Activated naive CD4-positive, alpha-beta T cell treated with Interleukin-2 at 50 U/mL for 16 hours (primary cell): ENCODE results near the gene DOCK8.
A peak's percentile ranks its signal among the peaks of the same experiment; 100 is the strongest.
"Not testable (repeated sequence)": the region's sequence is repeated elsewhere in the genome, so short reads cannot be mapped to it uniquely, and the experiment has no call there.

Source experiments
- DNase-seq: peaks from one replicate; pipeline ENCODE4 v3.0.0-alpha.2; 2020

Gene DOCK8

DNA sequence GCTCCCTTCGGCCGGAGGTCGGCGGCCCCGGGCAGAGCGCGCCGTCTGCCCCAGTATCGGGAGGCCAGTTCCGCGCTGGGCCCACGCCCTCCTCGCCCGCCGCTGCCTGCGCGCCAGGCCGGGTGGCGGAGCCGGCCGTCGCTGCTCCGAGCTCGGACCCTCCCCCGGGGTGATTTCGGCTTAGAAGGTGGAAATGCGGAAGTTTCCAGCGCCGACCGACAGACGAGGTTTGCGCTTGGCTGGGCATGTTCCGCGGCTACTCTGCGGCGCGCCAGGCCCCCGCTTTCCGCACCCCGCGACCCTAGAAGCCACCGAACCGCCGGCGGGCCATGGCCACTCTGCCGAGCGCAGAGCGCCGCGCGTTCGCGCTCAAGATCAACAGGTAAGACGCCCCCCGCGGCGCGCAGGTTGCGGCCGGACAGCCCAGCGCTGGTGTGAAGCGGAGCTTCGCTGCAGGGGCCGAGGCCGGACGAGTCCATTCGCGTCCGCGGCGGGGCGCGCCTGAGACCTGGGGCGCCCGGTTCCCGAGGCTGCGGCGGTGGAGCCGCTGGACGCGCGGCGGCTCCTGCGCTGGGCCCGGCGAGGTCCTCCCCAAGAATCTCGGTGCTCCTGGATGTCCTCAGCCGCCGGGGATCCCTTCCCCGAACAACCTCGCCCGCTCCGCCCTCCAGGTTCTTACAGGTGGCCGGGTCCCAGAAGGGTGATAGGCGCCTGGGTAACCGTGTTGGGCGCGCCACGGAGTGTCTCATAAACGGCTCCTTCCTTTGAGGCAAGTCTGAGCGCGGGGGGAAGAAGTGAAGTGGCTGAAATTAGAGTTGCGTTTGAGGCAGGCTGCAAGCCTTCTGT lies at the start of gene DOCK8:
Gene DOCK8, plus strand, starts transcription at position 218 of the 846 bp plus-strand sequence. Its CDS starts 112 bp downstream, at position 330.
- DNase-seq: peak; percentile 67

GRCh38 chr9:169757-170156 lies 44.9 kb upstream of the DOCK8 start:
- not testable (repeated sequence) for DNase-seq

DNA sequence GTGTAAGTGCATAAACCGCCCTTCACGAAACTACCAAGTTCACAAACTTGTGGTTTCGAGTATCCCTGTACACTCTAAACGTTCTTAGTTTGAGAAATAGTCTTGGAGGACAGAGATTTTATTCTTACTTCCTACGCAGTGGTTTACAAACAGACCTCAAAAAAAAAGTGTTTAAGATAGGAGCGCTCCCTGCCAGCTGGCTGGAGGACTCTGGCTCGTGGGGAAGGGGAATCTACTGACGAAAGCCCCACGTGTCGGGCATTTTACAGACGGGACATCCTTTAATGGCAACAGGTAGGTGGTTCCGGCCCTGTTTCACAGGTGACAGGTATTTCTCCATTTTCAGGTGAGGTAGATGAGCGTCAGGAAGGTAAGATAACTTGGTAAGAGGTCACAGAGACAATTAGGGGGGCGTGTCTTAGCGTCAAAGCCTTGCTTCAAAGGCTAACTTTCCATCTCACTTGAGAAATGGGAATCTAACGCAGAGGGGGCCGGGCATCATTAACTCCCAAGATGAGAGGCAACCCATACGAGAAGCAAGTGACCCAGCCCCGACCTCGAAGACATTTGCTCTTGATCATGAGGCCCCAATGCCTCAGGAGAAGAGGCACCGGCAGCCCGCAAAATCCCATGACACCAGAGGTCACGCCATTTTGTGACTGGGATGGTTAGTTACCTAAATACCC lies 36.4 kb upstream of the DOCK8 start:
- DNase-seq: peak; percentile 2

DNA sequence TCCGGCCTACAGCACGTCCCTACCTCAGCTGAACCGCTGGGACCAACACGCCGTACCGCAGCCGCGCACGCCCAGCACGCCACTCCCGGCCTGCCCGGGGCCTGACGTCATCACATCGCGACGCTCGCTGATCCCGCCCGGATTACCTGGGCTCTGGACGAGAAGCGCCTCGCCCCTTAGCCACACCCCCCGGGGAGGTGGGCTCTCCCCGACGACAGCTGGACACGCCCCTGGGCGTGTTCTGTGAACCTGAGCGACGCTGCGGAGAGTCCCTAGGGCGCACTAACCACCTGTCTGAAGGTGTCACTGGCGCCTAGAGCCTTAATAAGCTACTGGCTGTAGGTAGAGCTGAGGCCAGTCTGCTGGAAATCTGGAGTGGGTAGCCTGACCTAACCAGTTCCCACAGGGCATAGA lies 35.7 kb upstream of the DOCK8 start, which contains the start of gene ZNG1A:
Gene ZNG1A, minus strand, starts transcription at position 87 of the 414 bp plus-strand sequence. CDS start 87 bp downstream, outside the sequence.
- peak; percentile 78 for DNase-seq

DNA sequence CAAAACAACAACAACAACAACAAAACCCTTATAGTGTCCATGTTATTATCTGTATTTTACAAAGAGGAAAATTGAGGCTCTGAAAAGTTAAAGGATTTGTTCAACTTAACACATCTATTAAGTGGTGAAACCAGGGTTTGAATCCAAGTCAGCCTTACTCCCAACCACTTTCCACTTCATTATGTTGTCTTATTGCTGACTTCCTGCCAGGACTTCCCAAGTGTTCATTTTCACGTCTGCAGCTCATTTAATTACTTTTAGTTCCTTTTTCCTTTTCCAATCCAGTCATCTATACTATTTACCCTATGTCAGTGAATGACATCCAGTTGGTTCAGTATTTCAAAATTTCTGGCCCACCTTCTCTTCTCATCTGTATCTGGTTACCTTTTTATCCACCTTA lies 15.1 kb upstream of the DOCK8 start:
- not testable (repeated sequence) for DNase-seq

GRCh38 chr9:206481-206880 lies 8.2 kb upstream of the DOCK8 start:
- no peak for DNase-seq

DNA sequence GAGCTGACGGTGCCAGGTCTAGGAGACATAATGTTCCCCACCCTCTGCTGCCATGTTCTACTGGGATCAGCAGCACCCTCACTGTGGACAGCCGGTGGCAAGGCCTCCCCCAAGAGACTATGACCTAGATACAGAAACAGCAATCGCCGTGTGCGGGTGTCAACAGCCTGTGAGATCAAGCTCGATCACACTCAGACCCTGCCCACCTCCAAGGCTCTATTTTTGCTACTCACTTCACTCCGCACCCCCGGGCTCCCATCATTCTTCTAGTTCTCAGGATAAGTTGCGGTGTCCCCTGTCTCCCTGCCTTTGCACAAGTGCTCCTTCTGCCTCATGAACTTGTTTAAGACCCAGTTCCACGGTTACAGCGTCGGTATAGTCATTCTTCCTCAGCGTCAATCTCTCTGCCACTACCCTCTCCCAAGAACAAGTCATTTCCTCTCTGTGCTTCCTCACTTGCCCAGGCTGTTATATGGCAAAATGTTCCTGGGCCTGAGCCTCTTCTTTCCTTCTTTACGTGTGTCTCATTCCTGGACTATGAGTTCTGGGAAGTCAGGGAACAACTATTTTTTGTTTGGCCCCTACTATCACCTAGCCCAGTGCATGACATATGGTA lies 5.4 kb upstream of the DOCK8 start:
- DNase-seq: no peak

DNA sequence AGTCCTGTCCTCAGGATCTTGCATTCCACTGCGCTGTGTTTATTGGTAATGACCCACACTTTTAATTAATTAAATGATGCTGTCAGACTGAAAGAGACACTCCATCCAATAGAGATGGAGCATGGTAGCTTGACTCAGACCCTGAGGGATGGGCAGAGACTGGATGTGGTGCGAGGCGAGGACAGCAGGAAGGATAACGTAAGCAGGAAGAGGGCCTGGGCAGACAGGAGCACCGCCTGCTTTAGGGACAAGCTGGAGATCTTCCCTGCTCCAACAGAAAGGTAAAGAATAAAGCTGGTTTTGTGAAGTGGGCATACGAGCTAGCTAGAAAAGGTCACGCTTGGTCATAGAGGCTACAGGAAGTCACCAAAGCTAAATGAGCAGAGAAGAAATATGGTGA lies 3.6 kb upstream of the DOCK8 start:
- DNase-seq: no peak

DNA sequence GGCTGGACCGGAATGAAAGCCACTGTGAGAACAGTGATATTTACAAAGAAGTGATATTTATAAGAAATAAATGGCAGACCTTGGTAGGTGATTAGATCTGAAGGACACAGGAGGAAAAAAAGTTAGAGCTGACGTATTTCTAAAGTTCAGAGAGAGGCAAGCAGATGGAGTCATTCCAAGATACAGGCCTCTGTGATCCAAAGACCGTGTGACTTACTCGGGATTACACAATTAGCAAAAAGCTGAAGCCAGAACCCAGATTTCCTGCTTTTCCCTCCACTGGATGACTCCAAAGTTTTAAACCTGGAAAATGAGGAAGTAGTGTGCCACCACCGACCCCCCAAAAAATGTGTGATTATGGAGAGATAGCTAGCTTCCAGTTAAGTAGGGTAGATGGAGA lies 3.1 kb upstream of the DOCK8 start:
- DNase-seq: no peak

- DNase-seq: no peak
Observed at GRCh38 chr9:212297-212696, 2.4 kb upstream of the DOCK8 start.

DNA sequence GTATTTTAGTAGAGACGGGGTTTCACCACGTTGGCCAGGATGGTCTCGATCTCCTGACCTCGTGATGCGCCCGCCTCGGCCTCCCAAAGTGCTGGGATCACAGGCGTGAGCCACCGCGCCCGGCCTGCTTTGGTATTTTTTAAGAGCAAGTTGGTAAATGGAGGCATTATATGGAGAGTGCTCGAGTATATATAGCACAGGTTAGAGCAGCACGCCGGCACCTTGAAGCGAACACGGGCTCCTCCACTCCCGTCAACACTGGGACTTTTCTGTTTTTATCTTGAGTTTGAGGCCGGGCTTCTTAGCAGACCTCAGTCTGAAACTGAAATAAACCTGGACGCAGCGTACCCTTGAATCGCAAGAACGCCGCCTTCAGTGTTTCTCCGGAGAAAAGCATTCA lies 764 bp upstream of the DOCK8 start:
- DNase-seq: not testable (repeated sequence)

GRCh38 chr9:214351-214647 lies 366 bp upstream of the DOCK8 start:
- DNase-seq: no peak

DNA sequence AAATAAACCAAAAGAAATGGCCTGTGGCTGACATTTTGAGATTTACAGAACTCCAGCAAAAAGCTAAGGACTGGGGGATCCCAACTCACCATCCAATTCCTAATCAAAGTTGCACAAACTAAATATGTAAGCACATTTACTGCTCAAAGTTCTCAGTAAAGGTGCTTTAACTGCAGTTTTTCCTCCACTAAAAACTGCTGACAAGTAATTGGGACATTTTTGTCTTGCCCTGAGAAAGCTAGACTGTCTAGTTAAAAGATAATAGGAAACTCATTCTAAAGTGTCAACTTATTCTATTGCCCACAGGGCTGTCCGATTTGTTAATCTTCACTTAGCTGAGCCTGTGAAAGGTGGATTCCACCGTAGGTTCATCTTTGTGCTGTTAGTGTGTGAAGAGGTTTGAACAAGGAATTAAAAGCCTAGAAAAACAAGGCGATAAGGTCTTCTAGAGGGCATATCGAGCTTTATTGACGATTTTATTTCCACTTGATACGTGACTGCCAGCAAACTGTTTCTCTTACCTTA lies 1.0 kb downstream of the DOCK8 start:
- no peak for DNase-seq

GRCh38 chr9:216866-217265 lies 2.2 kb downstream of the DOCK8 start:
- no peak for DNase-seq

DNA sequence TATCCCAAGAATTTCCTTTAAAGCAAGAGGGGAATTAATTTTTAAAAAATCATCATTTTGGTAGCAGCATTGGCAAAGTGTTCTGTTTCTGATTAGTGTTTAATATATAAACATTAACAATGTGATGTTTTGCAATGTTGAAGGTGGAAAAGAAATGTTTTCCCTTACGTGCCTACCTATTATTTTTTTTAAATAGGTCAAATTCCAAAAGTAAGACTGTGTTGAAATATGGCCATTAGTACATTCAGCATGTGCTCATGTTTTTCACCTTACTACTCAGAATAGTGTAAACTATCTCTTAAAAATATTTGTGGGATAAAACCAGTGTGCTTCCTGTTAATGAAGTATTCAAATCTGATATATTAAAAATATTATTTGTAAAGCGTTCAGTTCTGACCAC lies 3.3 kb downstream of the DOCK8 start:
- DNase-seq: no peak

GRCh38 chr9:219036-219435 lies 4.4 kb downstream of the DOCK8 start:
- DNase-seq: not testable (repeated sequence)

- no peak for DNase-seq
Observed at GRCh38 chr9:219670-220365, 5.2 kb downstream of the DOCK8 start.

- no peak for DNase-seq
Observed at GRCh38 chr9:221989-222776, 7.5 kb downstream of the DOCK8 start.

DNA sequence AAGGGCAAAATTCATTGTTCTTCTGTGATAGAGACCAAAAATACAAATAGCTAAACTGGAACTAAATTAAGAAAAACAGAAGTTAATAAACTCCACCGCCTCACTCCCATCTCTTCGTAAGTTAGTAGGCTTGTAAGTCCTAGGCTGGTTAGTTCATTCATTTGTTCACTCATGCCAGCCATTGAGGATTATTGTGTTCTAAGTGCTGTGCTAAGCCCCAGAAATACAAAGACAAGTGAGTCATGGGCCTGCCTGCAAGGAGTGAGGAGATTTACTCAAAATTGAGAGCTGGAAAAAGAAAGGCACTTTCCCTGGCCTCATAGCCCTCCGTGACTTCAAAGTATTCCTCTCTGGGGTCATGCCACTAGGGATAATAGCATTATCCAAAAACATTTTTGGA lies 8.5 kb downstream of the DOCK8 start:
- no peak for DNase-seq

- DNase-seq: no peak
Observed at GRCh38 chr9:224026-224425, 9.4 kb downstream of the DOCK8 start.

GRCh38 chr9:224582-225520 lies 10.2 kb downstream of the DOCK8 start:
- no peak for DNase-seq
